Caco-2 (cell line): Measurements from ENCODE around the gene FOXN3. TPM values are rescaled to one million over a fixed set of nuclear protein-coding genes. Genes with fewer than 3 reads are reported as not detected.

Source experiments
- BruUV-seq: library from RNA; stranded (reverse); fragments of 400-500 nt; replicated peaks from 2 replicates; lab custom pipeline; 2021; lab: Mats Ljungman, UMichigan
- CTCF ChIA-PET: fragments of 300-600 bp; sonication (Branson Sonifier 250); formaldehyde crosslinking; loops from one replicate; lab custom pipeline; 2022; ENCODE audit warnings: antibody characterized with exemption; lab: Charles Lee
- POLR2A ChIA-PET: fragments of 300-600 bp; sonication (Branson Sonifier 250); formaldehyde crosslinking; loops from one replicate; lab custom pipeline; 2022; ENCODE audit warnings: antibody characterized with exemption; lab: Charles Lee
- DNase-seq, 2 experiments: peaks; one replicate each; pipeline versions ENCODE4 v3.0.0 to v3.0.0-alpha.2; 2020 to 2022
- H3K27me3 ChIP-seq: replicated peaks from 2 replicates; pipeline ENCODE4 v1.6.0; 2011; ENCODE audit warnings: low read length; ENCODE audit not compliant: control insufficient read depth, insufficient read depth
- H3K36me3 ChIP-seq: 2 replicates; pipeline ENCODE4 v1.5.1; 2011; ENCODE audit warnings: low read length; ENCODE audit not compliant: control insufficient read depth, insufficient read depth
- H3K4me1 ChIP-seq: fragments of 250-450 bp; sonication (Bioruptor Pico); 2 replicates; pipeline ENCODE4 v1.5.1; 2020; ENCODE audit warnings: mild to moderate bottlenecking
- H3K4me3 ChIP-seq: 2 replicates; pipeline ENCODE4 v1.5.1; 2011; ENCODE audit warnings: low read depth, mild to moderate bottlenecking, control low read depth, low read length
- H3K9me3 ChIP-seq: fragments of 250-450 bp; sonication (Bioruptor Pico); 2 replicates; pipeline ENCODE4 v1.5.1; 2020; ENCODE audit warnings: mild to moderate bottlenecking, moderate library complexity
- H3K27ac Mint-ChIP-seq: one replicate; pipeline ENCODE4 v1.8.0; 2022; ENCODE audit warnings: mixed read lengths; ENCODE audit not compliant: unreplicated experiment
- H3K27me3 Mint-ChIP-seq: one replicate; pipeline ENCODE4 v1.8.0; 2022; ENCODE audit warnings: mixed read lengths; ENCODE audit not compliant: insufficient read depth, unreplicated experiment
- H3K36me3 Mint-ChIP-seq: one replicate; pipeline ENCODE4 v1.8.0; 2022; ENCODE audit warnings: mild to moderate bottlenecking, mixed read lengths; ENCODE audit not compliant: insufficient read depth, unreplicated experiment
- H3K4me1 Mint-ChIP-seq: one replicate; pipeline ENCODE4 v1.8.0; 2022; ENCODE audit warnings: low read depth, mixed read lengths; ENCODE audit not compliant: unreplicated experiment
- H3K4me3 Mint-ChIP-seq: one replicate; pipeline ENCODE4 v1.8.0; 2022; ENCODE audit warnings: mild to moderate bottlenecking, moderate library complexity, mixed read lengths; ENCODE audit not compliant: unreplicated experiment
- H3K9me3 Mint-ChIP-seq: one replicate; pipeline ENCODE4 v1.8.0; 2022; ENCODE audit warnings: mixed read lengths; ENCODE audit not compliant: unreplicated experiment
- intact Hi-C: fragments of 100-400 bp; cut with micrococcal nuclease; formaldehyde crosslinking; loops from one replicate; pipeline ENCODE4 v1.10.0; 2022; ENCODE audit not compliant: unreplicated experiment
- total RNA-seq: library from RNA; stranded (reverse); gene quantifications from 2 replicates; pipeline ENCODE4 v1.2.3, GENCODE V29; 2022
- TF ChIP-seq, protein P1 (sequence below), 2 experiments: fragments of 200-600 bp in 1 of 2; IDR thresholded peaks; 1 replicate in 1 of 2; 2 replicates in 1 of 2; pipeline versions ENCODE4 v1.5.1 to v1.8.0; 2011 to 2022; ENCODE audit warnings: antibody characterized with exemption in 1 of 2, control low read depth in 1 of 2, inconsistent platforms in 1 of 2, low read depth in 1 of 2, low read length in 1 of 2, mild to moderate bottlenecking in 1 of 2, moderate library complexity in 1 of 2; ENCODE audit not compliant: insufficient read depth in 1 of 2, severe bottlenecking in 1 of 2, unreplicated experiment in 1 of 2

Gene FOXN3
- total RNA-seq, 1 experiment from 2014 or later = 20.6 TPM

DNA sequence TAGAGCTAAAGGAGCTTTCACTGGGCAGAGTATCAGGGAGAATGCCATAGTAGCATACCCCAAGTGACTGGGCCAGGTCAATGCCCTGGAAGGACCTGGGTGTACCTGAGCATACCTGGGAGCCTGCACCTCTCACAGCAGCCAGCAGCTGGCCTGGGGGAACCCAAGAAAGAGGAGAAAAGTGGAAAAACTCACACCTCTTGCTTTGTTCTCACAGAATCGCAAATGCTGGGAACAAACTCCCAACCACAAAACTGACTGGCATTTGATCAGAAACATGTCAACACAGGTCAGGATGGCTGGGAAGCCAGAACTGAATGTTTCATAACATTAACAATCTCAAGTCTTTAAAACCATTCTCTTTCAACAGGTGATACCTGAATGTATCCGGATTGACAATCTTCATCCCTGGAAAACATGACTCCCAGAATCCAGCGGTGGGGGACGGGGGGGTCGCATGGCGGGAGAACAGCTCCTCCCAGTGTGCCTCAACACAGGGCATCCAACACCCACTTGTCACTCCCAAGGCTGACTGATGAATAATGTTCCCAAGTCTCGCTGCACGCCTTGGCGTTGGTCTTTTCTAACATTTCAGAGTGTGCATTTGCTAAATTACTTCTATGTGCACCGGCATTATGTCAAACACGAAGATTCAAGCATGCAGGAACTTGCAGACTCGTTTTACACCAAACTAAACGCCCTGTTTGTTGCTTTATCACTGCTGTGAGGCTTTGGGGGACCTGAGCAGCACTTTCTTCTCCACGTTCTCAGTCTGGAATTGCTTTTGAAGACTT lies 7.9 kb downstream of the FOXN3 start:
- intact Hi-C loops = no loop called here
- no peak for DNase-seq

DNA sequence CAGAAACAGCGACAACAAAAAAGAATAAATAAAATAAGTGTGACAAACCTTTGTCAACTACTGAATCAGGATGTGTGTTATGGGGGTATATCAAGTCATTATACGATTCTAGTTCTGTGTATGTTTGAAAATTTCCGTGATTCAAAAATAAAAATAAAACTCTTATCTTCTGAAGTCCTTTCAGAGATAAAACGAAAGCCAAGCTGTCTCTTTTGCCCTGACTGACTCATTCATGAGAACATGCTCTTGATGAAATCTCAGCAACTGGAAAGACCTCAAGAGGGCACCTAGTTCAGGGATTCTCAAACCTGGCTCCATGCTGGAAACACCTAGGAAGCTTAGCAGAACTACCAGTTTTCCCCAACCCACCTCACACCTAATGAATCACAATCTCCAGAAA lies 9.2 kb downstream of the FOXN3 start:
- POLR2A ChIA-PET = interaction anchor here (0.6 kb wide), 1 partner anchor 56 kb away, joined by 5 read pairs; no protein-coding TSS in a partner anchor
- Mint-ChIP-seq H3K4me3 (no peak overlapping the region), H3K36me3 (peaks cover 21% of the 10 kb centered on the region), H3K27me3 (no peaks in the 10 kb centered on the region), H3K9me3 (no peaks in the 10 kb centered on the region), H3K4me1 (no peaks in the 10 kb centered on the region), H3K27ac (no peak overlapping the region)
- no peak overlapping the region for H3K4me3 ChIP-seq
- intact Hi-C loops = no loop called here
- CTCF ChIA-PET = no interaction called here
- no peaks in the 10 kb centered on the region for H3K4me1 ChIP-seq
- H3K27me3 ChIP-seq = no peaks in the 10 kb centered on the region
- no peaks in the 10 kb centered on the region for H3K9me3 ChIP-seq
- peaks cover 2% of the 10 kb centered on the region for H3K36me3 ChIP-seq
- BruUV-seq = no TSS peak
- no peak for DNase-seq
- TF ChIP-seq, protein P1, sequence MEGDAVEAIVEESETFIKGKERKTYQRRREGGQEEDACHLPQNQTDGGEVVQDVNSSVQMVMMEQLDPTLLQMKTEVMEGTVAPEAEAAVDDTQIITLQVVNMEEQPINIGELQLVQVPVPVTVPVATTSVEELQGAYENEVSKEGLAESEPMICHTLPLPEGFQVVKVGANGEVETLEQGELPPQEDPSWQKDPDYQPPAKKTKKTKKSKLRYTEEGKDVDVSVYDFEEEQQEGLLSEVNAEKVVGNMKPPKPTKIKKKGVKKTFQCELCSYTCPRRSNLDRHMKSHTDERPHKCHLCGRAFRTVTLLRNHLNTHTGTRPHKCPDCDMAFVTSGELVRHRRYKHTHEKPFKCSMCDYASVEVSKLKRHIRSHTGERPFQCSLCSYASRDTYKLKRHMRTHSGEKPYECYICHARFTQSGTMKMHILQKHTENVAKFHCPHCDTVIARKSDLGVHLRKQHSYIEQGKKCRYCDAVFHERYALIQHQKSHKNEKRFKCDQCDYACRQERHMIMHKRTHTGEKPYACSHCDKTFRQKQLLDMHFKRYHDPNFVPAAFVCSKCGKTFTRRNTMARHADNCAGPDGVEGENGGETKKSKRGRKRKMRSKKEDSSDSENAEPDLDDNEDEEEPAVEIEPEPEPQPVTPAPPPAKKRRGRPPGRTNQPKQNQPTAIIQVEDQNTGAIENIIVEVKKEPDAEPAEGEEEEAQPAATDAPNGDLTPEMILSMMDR (IDR thresholded peaks at IDR 0.05; ENCODE audit: insufficient read depth in 1 of 2, low read depth in 1 of 2, low read length in 1 of 2, severe bottlenecking in 1 of 2, unreplicated experiment in 1 of 2) = no peak

More for the DNA sequence above, 7.9 kb downstream of the FOXN3 start:
- Mint-ChIP-seq H3K4me1 (no peaks in the 10 kb centered on the region), H3K9me3 (no peaks in the 10 kb centered on the region), H3K27ac (no peak overlapping the region), H3K4me3 (no peak overlapping the region), H3K27me3 (no peaks in the 10 kb centered on the region), H3K36me3 (peaks cover 23% of the 10 kb centered on the region)
- ChIA-PET CTCF (no interaction called here), POLR2A (no interaction called here)
- BruUV-seq = no TSS peak
- H3K9me3 ChIP-seq = no peaks in the 10 kb centered on the region
- H3K4me1 ChIP-seq = no peaks in the 10 kb centered on the region
- peaks cover 2% of the 10 kb centered on the region for H3K36me3 ChIP-seq
- no peak overlapping the region for H3K4me3 ChIP-seq
- H3K27me3 ChIP-seq = no peaks in the 10 kb centered on the region
- TF ChIP-seq, protein P1 (IDR thresholded peaks at IDR 0.05; ENCODE audit: insufficient read depth in 1 of 2, low read depth in 1 of 2, low read length in 1 of 2, severe bottlenecking in 1 of 2, unreplicated experiment in 1 of 2) = no peak

DNA sequence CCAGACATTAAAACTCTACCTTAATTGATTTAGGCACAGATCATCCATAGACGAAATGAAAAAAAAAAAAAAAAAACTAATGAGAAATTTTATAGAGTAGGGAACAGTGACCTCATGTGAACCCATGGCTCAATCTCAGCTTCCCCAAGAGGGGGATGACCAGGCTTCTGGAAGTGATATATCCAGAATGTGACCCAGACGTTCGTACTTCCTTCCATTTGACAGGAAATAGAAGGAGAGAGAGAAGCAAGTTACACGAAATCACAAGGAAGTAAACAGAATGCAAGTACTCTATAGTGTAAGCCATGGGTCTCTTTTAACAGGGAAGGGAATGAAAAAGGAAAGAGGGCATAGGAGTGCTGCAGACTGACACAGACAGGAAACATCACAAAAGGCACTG lies 10.1 kb downstream of the FOXN3 start:
- no peak for DNase-seq
- no peaks in the 10 kb centered on the region for H3K9me3 Mint-ChIP-seq
- H3K27me3 ChIP-seq = no peaks in the 10 kb centered on the region
- H3K36me3 ChIP-seq = peaks cover 2% of the 10 kb centered on the region
- no peaks in the 10 kb centered on the region for H3K4me1 Mint-ChIP-seq
- H3K27ac Mint-ChIP-seq = no peak overlapping the region
- ChIA-PET POLR2A (no interaction called here), CTCF (no interaction called here)
- H3K36me3 Mint-ChIP-seq = peaks cover 12% of the 10 kb centered on the region
- intact Hi-C loops = no loop called here
- no peak overlapping the region for H3K4me3 Mint-ChIP-seq
- H3K9me3 ChIP-seq = no peaks in the 10 kb centered on the region
- no peaks in the 10 kb centered on the region for H3K4me1 ChIP-seq
- no peaks in the 10 kb centered on the region for H3K27me3 Mint-ChIP-seq
- no TSS peak for BruUV-seq
- no peak overlapping the region for H3K4me3 ChIP-seq
- TF ChIP-seq, protein P1 (IDR thresholded peaks at IDR 0.05; ENCODE audit: insufficient read depth in 1 of 2, low read depth in 1 of 2, low read length in 1 of 2, severe bottlenecking in 1 of 2, unreplicated experiment in 1 of 2) = no peak
